Mesendoderm (in vitro differentiated cells): ENCODE data around the gene PTPN11.

Experiments used
- DNase-seq: peaks from one replicate; pipeline ENCODE4 v3.0.0; 2013
- H2AK5ac ChIP-seq: 2 replicates; pipeline ENCODE4 v1.6.1; 2013; ENCODE audit warnings: low read length, inconsistent platforms
- H2BK120ac ChIP-seq: 2 replicates; pipeline ENCODE4 v1.6.1; 2013; ENCODE audit warnings: low read depth, mild to moderate bottlenecking, low read length, moderate library complexity, mixed read lengths
- H2BK15ac ChIP-seq: replicated peaks from 2 replicates; pipeline ENCODE4 v1.6.1; 2013; ENCODE audit warnings: low read depth, mild to moderate bottlenecking, moderate library complexity
- H2BK5ac ChIP-seq: 2 replicates; pipeline ENCODE4 v1.6.1; 2013; ENCODE audit warnings: low read length, inconsistent platforms
- H3K18ac ChIP-seq: 2 replicates; pipeline ENCODE4 v1.6.1; 2013; ENCODE audit warnings: mild to moderate bottlenecking, low read length, mixed read lengths
- H3K23ac ChIP-seq: one replicate; pipeline ENCODE4 v1.6.1; 2013; ENCODE audit warnings: low read length
- H3K27ac ChIP-seq: 2 replicates; pipeline ENCODE4 v1.5.1; 2013; ENCODE audit warnings: low read depth, mild to moderate bottlenecking, inconsistent platforms, low read length, moderate library complexity
- H3K27me3 ChIP-seq: 2 replicates; pipeline ENCODE4 v1.6.1; 2013; ENCODE audit warnings: low read length, control low read depth, mild to moderate bottlenecking, inconsistent platforms; ENCODE audit not compliant: insufficient read depth, poor library complexity
- H3K36me3 ChIP-seq: 2 replicates; pipeline ENCODE4 v1.6.1; 2013; ENCODE audit warnings: low read length, inconsistent platforms; ENCODE audit not compliant: control insufficient read depth, insufficient read depth
- H3K4ac ChIP-seq: one replicate; pipeline ENCODE4 v1.6.1; 2013; ENCODE audit warnings: low read depth, mild to moderate bottlenecking, low read length, moderate library complexity
- H3K4me1 ChIP-seq: 2 replicates; pipeline ENCODE4 v1.6.1; 2013; ENCODE audit warnings: low read depth, low read length, inconsistent platforms; ENCODE audit not compliant: control insufficient read depth
- H3K4me2 ChIP-seq: 2 replicates; pipeline ENCODE4 v1.6.1; 2013; ENCODE audit warnings: low read length
- H3K4me3 ChIP-seq: 2 replicates; pipeline ENCODE4 v1.5.1; 2013; ENCODE audit warnings: mild to moderate bottlenecking, low read length
- H3K56ac ChIP-seq: one replicate; pipeline ENCODE4 v1.6.1; 2013; ENCODE audit warnings: low read length
- H3K79me1 ChIP-seq: 2 replicates; pipeline ENCODE4 v1.6.1; 2013; ENCODE audit warnings: low read length, inconsistent platforms
- H3K79me2 ChIP-seq: 2 replicates; pipeline ENCODE4 v1.6.1; 2013; ENCODE audit warnings: mild to moderate bottlenecking, low read length; ENCODE audit not compliant: control insufficient read depth, insufficient read depth
- H3K9ac ChIP-seq: 2 replicates; pipeline ENCODE4 v1.6.1; 2013; ENCODE audit warnings: low read length, inconsistent platforms
- H4K5ac ChIP-seq: one replicate; pipeline ENCODE4 v1.6.1; 2013; ENCODE audit warnings: low read length
- H4K8ac ChIP-seq: one replicate; pipeline ENCODE4 v1.6.1; 2013; ENCODE audit warnings: low read depth, mild to moderate bottlenecking, control low read depth, low read length, moderate library complexity
- whole genome bisulfite sequencing: extraction: QIAGEN DNeasy Blood & Tissue Kit; methylation state at CpG from one replicate; pipeline ENCODE4 v1.1.7; 2013; ENCODE audit warnings: low lambda C conversion rate, missing lambda C conversion rate; ENCODE audit not compliant: insufficient coverage; ENCODE audit errors: extremely low coverage; 5-methylcytosine and 5-hydroxymethylcytosine counted together

The PTPN11 gene

GRCh38 chr12:112458330-112458729 is 39.6 kb downstream of the PTPN11 start:
- Histone ChIP-seq H4K8ac (no peak overlapping the region), H3K27ac (no peak overlapping the region), H3K4me3 (no peak overlapping the region), H3K9ac (no peak overlapping the region), H3K27me3 (no peaks in the 10 kb centered on the region), H3K36me3 (peaks cover 10% of the 10 kb centered on the region), H3K23ac (no peak overlapping the region), H3K18ac (no peak overlapping the region), H3K4me1 (no peaks in the 10 kb centered on the region), H3K56ac (no peak overlapping the region), H2AK5ac (no peak overlapping the region), H3K79me2 (no peaks in the 10 kb centered on the region), H4K5ac (no peak overlapping the region), H2BK5ac (no peak overlapping the region), H3K4me2 (no peak overlapping the region), H2BK15ac (no peak overlapping the region), H3K79me1 (no peaks in the 10 kb centered on the region), H2BK120ac (no peak overlapping the region), H3K4ac (no peak overlapping the region)
- DNase-seq, result no peak
- WGBS, result no CpG with 5 or more reads among the region's 4 CpGs

DNA sequence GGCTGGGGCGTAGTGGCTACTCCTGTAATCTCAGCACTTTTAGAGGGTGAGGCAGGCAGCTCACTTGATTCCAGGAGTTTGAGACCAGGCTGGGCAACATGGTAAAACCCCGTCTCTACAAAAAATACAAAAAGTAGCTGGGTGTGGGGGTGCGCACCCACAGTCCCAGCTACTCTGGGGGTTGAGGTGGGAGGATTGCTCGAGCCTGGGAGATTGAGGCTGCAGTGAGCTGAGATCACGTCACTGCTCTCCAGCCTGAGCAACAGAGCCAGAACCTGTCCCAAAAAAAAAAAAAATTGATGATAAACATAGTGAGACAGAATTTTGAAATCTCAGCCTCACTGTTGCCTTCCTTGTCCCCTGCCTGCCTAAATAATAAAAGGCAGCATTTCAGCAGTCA is 40.0 kb downstream of the PTPN11 start:
- no peak overlapping the region for H2BK120ac ChIP-seq
- no peak overlapping the region for H3K27ac ChIP-seq
- H3K79me1 ChIP-seq, result no peaks in the 10 kb centered on the region
- H3K56ac ChIP-seq, result no peak overlapping the region
- H3K23ac ChIP-seq, result no peak overlapping the region
- no peak overlapping the region for H3K9ac ChIP-seq
- no peak overlapping the region for H4K8ac ChIP-seq
- no peak overlapping the region for H4K5ac ChIP-seq
- H3K79me2 ChIP-seq, result no peaks in the 10 kb centered on the region
- H3K4me2 ChIP-seq, result no peak overlapping the region
- DNase-seq, result no peak
- H3K4ac ChIP-seq, result no peak overlapping the region
- H2AK5ac ChIP-seq, result no peak overlapping the region
- H3K27me3 ChIP-seq, result no peaks in the 10 kb centered on the region
- no peak overlapping the region for H3K4me3 ChIP-seq
- WGBS, result no CpG with 5 or more reads among the region's 5 CpGs
- no peak overlapping the region for H2BK15ac ChIP-seq
- no peak overlapping the region for H2BK5ac ChIP-seq
- no peaks in the 10 kb centered on the region for H3K4me1 ChIP-seq
- peaks cover 8% of the 10 kb centered on the region for H3K36me3 ChIP-seq
- no peak overlapping the region for H3K18ac ChIP-seq

DNA sequence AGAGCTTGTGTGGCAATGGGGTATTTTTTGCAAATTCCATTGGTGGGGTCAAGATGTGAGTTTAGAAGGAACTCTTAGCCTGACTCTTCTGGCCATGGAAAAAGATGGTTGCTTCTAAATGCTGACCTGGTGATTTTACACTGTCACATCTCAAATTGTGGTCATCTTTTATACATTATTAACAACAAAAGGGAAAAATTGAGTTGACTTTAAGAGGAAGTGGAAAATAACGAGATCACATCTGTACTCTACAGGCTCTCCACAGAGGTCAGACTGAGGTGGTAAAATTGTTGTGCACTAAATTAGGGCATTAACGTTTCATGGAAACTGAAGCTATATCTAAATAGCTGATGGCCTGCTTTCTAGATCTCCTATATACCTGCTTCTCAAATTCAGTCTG is 44.7 kb downstream of the PTPN11 start:
- no CpG with 5 or more reads among the region's 2 CpGs for WGBS
- no peak overlapping the region for H3K27ac ChIP-seq
- H4K5ac ChIP-seq, result no peak overlapping the region
- H3K4me1 ChIP-seq, result no peaks in the 10 kb centered on the region
- H3K4me3 ChIP-seq, result no peak overlapping the region
- H3K9ac ChIP-seq, result no peak overlapping the region
- peaks cover 5% of the 10 kb centered on the region for H3K79me1 ChIP-seq
- no peak for DNase-seq
- H2BK15ac ChIP-seq, result no peak overlapping the region
- no peak overlapping the region for H3K23ac ChIP-seq
- peak overlapping the region; percentile 14 for H4K8ac ChIP-seq
- no peak overlapping the region for H3K56ac ChIP-seq
- H3K79me2 ChIP-seq, result no peaks in the 10 kb centered on the region
- no peak overlapping the region for H3K4ac ChIP-seq
- no peak overlapping the region for H3K18ac ChIP-seq
- H2AK5ac ChIP-seq, result no peak overlapping the region
- H2BK120ac ChIP-seq, result no peak overlapping the region
- no peak overlapping the region for H3K4me2 ChIP-seq
- peaks cover 1% of the 10 kb centered on the region for H3K36me3 ChIP-seq
- H2BK5ac ChIP-seq, result no peak overlapping the region
- H3K27me3 ChIP-seq, result no peaks in the 10 kb centered on the region

GRCh38 chr12:112464605-112465004 is 45.9 kb downstream of the PTPN11 start:
- H3K4ac ChIP-seq, result no peak overlapping the region
- H3K9ac ChIP-seq, result no peak overlapping the region
- no peak overlapping the region for H3K4me2 ChIP-seq
- no peak overlapping the region for H2BK15ac ChIP-seq
- no peak overlapping the region for H2BK120ac ChIP-seq
- H3K56ac ChIP-seq, result no peak overlapping the region
- H4K5ac ChIP-seq, result no peak overlapping the region
- H2BK5ac ChIP-seq, result no peak overlapping the region
- no peak overlapping the region for H3K23ac ChIP-seq
- H3K27ac ChIP-seq, result no peak overlapping the region
- no peak overlapping the region for H4K8ac ChIP-seq
- no peak overlapping the region for H3K4me3 ChIP-seq
- DNase-seq, result no peak
- H3K79me1 ChIP-seq, result peaks cover 6% of the 10 kb centered on the region
- H3K36me3 ChIP-seq, result peaks cover 1% of the 10 kb centered on the region
- no peaks in the 10 kb centered on the region for H3K79me2 ChIP-seq
- H3K18ac ChIP-seq, result no peak overlapping the region
- no peak overlapping the region for H2AK5ac ChIP-seq
- no peaks in the 10 kb centered on the region for H3K4me1 ChIP-seq
- H3K27me3 ChIP-seq, result no peaks in the 10 kb centered on the region

DNA sequence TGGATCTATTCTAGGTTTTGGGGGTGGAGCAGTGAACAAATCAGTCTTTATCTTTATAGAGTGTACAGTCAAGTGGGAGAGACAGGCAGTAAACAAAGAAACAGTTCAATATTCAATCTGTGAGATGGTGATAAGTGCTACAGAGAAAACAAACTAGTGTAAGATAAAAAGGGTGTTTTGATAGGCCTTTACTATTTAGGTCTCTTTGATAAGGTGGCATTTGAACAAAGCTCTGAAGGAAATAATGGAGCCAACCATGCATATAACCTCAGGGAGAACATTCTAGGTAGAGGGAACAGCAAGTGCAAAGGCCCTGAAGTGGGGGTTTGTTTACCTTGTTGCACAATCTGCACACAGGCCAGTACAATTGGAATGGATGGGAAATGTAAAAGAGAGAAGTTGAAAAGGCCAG is 47.3 kb downstream of the PTPN11 start:
- no peak overlapping the region for H3K27ac ChIP-seq
- no peak for DNase-seq

DNA sequence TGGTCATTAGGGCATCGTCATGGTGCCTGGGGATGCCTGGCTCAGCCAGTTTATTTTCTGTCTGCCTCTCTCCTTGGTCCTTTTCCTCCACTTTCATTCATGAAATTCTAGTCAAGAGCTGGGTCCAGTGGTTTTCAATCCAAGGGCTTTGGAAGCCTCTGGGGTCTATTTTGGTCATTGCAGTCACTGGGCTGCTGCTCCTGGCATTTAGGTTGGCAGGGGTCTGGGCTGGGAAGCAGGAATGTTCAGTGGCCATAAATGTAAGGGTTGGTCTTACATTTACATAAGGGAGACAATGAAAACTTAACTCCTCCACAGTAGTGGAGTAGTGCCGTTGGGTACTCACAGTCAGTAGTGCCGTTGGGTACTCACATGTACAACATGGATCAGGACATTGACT is 48.1 kb downstream of the PTPN11 start:
- Histone ChIP-seq H4K5ac (no peak overlapping the region), H3K79me2 (no peaks in the 10 kb centered on the region), H3K4me1 (no peaks in the 10 kb centered on the region), H3K56ac (no peak overlapping the region), H3K4me3 (no peak overlapping the region), H3K27me3 (no peaks in the 10 kb centered on the region), H3K18ac (no peak overlapping the region), H3K79me1 (peaks cover 9% of the 10 kb centered on the region), H2BK5ac (no peak overlapping the region), H4K8ac (no peak overlapping the region), H2AK5ac (no peak overlapping the region), H3K4me2 (no peak overlapping the region), H3K27ac (no peak overlapping the region), H2BK15ac (no peak overlapping the region), H3K4ac (no peak overlapping the region), H3K23ac (no peak overlapping the region), H3K36me3 (peaks cover 1% of the 10 kb centered on the region), H2BK120ac (no peak overlapping the region), H3K9ac (no peak overlapping the region)
- DNase-seq, result no peak
- WGBS, result no CpG with 5 or more reads among the region's 3 CpGs

More for the DNA sequence above, 47.3 kb downstream of the PTPN11 start:
- Histone ChIP-seq H2BK5ac (no peak overlapping the region), H3K4me3 (no peak overlapping the region), H3K27me3 (no peaks in the 10 kb centered on the region), H3K56ac (no peak overlapping the region), H3K4me1 (no peaks in the 10 kb centered on the region), H3K9ac (no peak overlapping the region), H2BK15ac (no peak overlapping the region), H2BK120ac (no peak overlapping the region), H3K23ac (no peak overlapping the region), H2AK5ac (no peak overlapping the region), H3K36me3 (peaks cover 1% of the 10 kb centered on the region), H4K5ac (no peak overlapping the region), H3K79me1 (peaks cover 9% of the 10 kb centered on the region), H3K4ac (no peak overlapping the region), H3K18ac (no peak overlapping the region), H4K8ac (no peak overlapping the region), H3K4me2 (no peak overlapping the region), H3K79me2 (no peaks in the 10 kb centered on the region)
